Measurements from ENCODE around the gene OR7G2. TPM values are rescaled to one million over a fixed set of nuclear protein-coding genes. Genes with fewer than 3 reads are reported as not detected.

Gene OR7G2
- total RNA-seq, 1 experiment from 2014 or later = not detected

GRCh38 chr19:9150650-9151049 lies 43.4 kb upstream of the OR7G2 start:
- TF ChIP-seq CTCF (conservative IDR thresholded peaks at IDR 0.05) = no peak
- no peak overlapping the region for H4K5ac ChIP-seq (ENCODE audit: insufficient read length, low read depth, low read length)
- H2BK15ac ChIP-seq (ENCODE audit: low read depth, low read length) = no peak overlapping the region
- H3K27me3 ChIP-seq (ENCODE audit: insufficient read depth, low read length) = no peaks in the 10 kb centered on the region
- no peak for DNase-seq
- H3K27ac Mint-ChIP-seq = no peak overlapping the region
- no peak overlapping the region for H4K91ac ChIP-seq (ENCODE audit: insufficient read length, low read depth, low read length)
- H3K9me3 Mint-ChIP-seq = peaks cover 81 to 96% of the 10 kb centered on the region in 2 experiments
- H3K36me3 Mint-ChIP-seq (ENCODE audit: insufficient read depth in 1 of 3, low read depth in 3 of 3) = peaks cover 87 to 97% (median 95%) of the 10 kb centered on the region in 3 experiments
- H2AK5ac ChIP-seq (ENCODE audit: insufficient read length, low read length) = no peak overlapping the region
- H3K4me1 ChIP-seq (ENCODE audit: insufficient read depth, low read length) = no peaks in the 10 kb centered on the region
- H2AFZ ChIP-seq (ENCODE audit: low read length) = no peak overlapping the region
- no peak overlapping the region for H2BK120ac ChIP-seq (ENCODE audit: low read depth, low read length, poor library complexity, severe bottlenecking)
- peaks cover 80% of the 10 kb centered on the region for H3K79me2 ChIP-seq (ENCODE audit: insufficient read depth, low read length)
- no peak overlapping the region for H3T11ph ChIP-seq (ENCODE audit: low read length)
- no peaks in the 10 kb centered on the region for H4K20me1 ChIP-seq (ENCODE audit: control insufficient read depth, insufficient read depth, insufficient read length)
- no peak overlapping the region for H3K27ac ChIP-seq (ENCODE audit: insufficient read length, low read depth, low read length)
- H3K4ac ChIP-seq (ENCODE audit: low read depth, low read length) = no peak overlapping the region
- peaks cover under 1 to 3% of the 10 kb centered on the region in 2 experiments; a peak in 1 of 4 replicates for H3K4me1 Mint-ChIP-seq
- no CpG with 5 or more reads among the region's 5 CpGs for WGBS (ENCODE audit: extremely low coverage, insufficient read length, low lambda C conversion rate)
- H3K23me2 ChIP-seq (ENCODE audit: insufficient read length, low read depth, low read length, poor library complexity, severe bottlenecking) = no peaks in the 10 kb centered on the region
- H2BK12ac ChIP-seq (ENCODE audit: insufficient read length, low read depth, low read length) = no peak overlapping the region
- H2BK5ac ChIP-seq (ENCODE audit: insufficient read length, low read length) = no peak overlapping the region
- H3K4me3 Mint-ChIP-seq = no peak overlapping the region
- H3K4me2 ChIP-seq (ENCODE audit: insufficient read depth, insufficient read length, low read length) = no peak overlapping the region
- H3K56ac ChIP-seq (ENCODE audit: insufficient read length, low read depth, low read length) = no peak overlapping the region
- no peak overlapping the region for H4K8ac ChIP-seq (replicated peaks; ENCODE audit: insufficient read length, low read depth, low read length)
- no peak overlapping the region for H3K14ac ChIP-seq (ENCODE audit: insufficient read depth, low read length)
- no peak overlapping the region for H3K18ac ChIP-seq (ENCODE audit: insufficient read length, low read depth, low read length)
- no peak overlapping the region for H3K23ac ChIP-seq (ENCODE audit: insufficient read length, low read depth, low read length)
- peaks cover 17% of the 10 kb centered on the region for H3K79me1 ChIP-seq (ENCODE audit: insufficient read depth, low read depth, low read length, poor library complexity, severe bottlenecking)
- H3K9me3 ChIP-seq (ENCODE audit: control insufficient read depth, low read depth, low read length) = peaks cover 38% of the 10 kb centered on the region
- no peaks in the 10 kb centered on the region; the same call in none of the 2 replicates for H3K27me3 Mint-ChIP-seq (ENCODE audit: low read depth)
- H2BK20ac ChIP-seq (ENCODE audit: low read depth, low read length, poor library complexity, severe bottlenecking) = no peak overlapping the region
- H3K9ac ChIP-seq (ENCODE audit: extremely low read depth, insufficient read length, low read length) = no peak overlapping the region
